ENCODE measurements around the gene GPR78. TPM values are rescaled to one million over a fixed set of nuclear protein-coding genes. Genes with fewer than 3 reads are reported as not detected.

GPR78 gene
- total RNA-seq, 1 donor from 2014 or later: not detected

DNA sequence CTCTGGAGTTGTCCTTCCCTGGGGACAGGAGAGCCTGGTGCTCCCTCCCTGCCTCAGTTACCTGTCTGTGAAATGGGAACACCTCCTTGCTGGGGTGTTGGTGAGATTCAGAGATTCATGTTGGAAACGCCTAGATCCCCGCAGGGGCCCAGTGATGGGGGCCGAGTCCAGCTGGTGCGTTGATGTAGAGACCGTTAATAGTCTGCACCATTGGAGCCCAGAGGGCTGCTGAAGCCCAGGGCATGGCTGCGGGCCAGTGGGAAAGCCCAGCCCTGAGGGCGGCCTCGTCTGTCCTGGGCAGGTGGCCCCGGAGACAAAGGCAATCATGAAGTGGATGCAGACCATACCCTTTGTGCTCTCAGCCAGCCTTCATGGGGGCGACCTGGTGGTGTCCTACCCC lies 26.8 kb downstream of the GPR78 start:
- no peak for ATAC-seq (ENCODE audit: poor library complexity)
- intact Hi-C loops (cut with DNase I): loop anchor here (10.0 kb wide), 1 partner anchor 308 kb away; no protein-coding TSS in a partner anchor
- no peak for DNase-seq

DNA sequence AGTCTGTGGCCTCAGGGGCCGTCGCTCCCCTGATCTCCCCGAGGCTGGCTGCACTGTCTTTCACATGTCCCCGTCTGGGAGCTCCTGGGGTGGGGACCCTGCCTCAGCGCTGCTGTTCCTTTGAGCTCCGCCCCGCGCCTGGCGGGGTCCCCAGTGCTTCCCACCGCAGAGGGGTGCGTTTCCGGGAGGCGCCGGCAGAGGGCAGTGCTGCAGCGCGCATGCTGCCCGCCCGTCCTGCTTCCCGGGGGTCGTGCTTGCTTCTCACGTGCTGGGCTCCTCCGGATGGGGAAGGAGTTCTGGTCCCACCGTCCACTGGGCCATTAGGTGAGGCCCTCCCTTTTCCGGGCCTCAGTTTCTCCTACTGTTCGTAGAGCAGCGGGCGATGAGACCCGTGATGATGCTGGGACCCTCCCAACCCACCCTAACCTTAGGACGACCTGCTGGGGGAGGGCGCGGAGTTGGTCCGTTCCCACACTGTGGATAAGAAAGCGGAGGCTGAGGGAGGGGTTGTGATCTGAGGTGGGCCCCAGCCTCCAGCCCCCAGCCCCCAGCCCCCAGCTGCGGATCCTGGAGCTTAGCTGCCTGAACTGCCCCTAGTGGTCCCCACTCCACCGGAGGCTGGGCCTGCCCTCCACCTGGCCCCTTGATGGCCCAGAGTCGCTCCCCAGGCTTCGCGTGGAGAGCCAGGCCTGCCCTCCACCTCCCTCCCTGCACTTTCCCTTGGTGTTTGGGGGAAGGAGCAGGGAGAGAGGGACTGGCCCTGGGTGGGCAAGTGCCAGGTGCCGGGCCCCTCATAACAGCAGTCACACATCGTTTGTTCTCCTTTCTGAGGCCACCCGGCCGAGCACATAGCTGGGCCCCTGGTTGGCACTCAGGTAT lies 27.6 kb downstream of the GPR78 start:
- ATAC-seq (ENCODE audit: poor library complexity) (peak; percentile 59), DNase-seq (no peak)
- intact Hi-C loops (cut with DNase I): loop anchor here (10.0 kb wide), 1 partner anchor 307 kb away; no protein-coding TSS in a partner anchor

DNA sequence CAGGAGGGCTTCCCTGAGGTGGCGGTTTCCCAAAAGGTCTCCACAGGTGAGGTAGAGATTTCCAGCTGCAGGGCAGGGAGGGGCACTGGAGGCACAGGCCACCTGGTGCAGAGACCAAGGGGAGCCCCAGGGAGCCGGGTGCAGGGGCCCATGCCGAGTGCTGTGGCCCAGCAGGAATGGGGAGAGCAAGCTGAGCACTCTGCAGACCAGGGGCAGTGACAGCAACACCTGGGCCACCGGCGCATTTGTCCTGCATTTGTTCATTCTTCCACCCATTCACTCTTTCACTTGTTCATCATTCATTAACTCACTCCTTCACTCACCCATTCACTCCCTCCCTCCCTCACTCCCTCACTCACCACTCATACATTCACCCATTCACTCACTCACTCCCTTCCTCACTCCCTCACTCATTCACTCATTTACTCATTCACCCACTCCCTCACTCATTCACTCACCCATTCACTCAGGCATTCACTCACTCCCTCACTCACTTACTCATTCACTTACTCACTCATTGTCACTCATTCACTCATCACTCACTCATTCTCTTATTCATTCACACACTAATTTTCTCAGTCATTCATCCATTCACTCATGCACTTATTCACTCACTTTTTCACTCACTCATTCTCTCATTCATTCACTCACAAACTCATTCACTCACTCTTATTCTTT lies 28.7 kb downstream of the GPR78 start:
- DNase-seq (no peak), ATAC-seq (ENCODE audit: poor library complexity) (no peak)
- intact Hi-C loops (cut with DNase I): loop anchor here (10.0 kb wide), 1 partner anchor 306 kb away; no protein-coding TSS in a partner anchor

DNA sequence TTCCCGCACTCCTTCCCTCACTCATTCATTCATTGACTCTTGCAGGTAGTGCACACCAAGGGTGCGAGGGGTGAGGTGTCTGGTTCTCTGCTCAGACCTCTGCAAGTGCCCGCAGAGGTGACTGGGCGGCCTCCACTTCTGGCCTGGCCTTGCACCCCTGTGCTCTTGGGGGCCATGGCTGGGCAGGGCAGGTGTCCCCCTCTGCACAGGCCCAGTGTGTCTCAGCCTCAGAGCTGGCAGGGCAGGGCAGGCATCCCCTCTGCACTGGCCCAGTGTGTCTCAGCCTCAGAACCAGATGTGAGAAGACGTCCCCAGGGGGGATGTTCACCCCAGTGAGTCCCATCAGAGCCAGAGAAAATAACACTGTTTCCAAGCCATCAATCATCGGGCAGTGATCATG lies 29.2 kb downstream of the GPR78 start:
- intact Hi-C loops (cut with DNase I): loop anchor here (10.0 kb wide), 1 partner anchor 305 kb away; no protein-coding TSS in a partner anchor
- ATAC-seq (ENCODE audit: poor library complexity): no peak
- no peak for DNase-seq

DNA sequence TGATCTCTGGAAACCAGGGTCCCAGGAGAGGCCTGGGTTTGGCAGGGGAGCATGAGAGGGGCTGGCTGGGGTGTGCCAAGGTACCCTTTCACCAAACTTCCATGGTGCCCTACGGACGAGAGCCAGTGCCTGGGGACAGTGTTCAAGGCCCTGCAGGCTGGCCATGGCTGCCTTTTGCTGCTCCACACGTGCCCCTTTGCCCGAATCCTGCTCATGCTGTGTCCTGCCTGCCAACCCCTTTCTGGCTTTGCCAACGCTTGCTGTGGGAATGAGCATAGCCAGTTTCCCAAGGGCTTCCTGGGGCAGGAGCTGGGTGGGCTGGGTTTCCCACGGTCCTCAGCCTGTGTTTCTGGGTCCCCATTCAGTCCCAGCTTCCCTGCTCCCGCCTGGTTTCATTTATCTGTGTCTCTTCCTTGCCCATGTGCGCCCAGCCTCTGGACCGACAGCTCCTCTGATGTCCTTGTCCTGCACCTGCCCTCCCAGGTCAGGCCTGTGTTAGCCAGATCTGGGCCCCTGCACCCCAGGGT lies 29.7 kb downstream of the GPR78 start:
- intact Hi-C loops (cut with DNase I): loop anchor here (10.0 kb wide), 1 partner anchor 305 kb away; no protein-coding TSS in a partner anchor
- DNase-seq (no peak), ATAC-seq (ENCODE audit: poor library complexity) (no peak)

DNA sequence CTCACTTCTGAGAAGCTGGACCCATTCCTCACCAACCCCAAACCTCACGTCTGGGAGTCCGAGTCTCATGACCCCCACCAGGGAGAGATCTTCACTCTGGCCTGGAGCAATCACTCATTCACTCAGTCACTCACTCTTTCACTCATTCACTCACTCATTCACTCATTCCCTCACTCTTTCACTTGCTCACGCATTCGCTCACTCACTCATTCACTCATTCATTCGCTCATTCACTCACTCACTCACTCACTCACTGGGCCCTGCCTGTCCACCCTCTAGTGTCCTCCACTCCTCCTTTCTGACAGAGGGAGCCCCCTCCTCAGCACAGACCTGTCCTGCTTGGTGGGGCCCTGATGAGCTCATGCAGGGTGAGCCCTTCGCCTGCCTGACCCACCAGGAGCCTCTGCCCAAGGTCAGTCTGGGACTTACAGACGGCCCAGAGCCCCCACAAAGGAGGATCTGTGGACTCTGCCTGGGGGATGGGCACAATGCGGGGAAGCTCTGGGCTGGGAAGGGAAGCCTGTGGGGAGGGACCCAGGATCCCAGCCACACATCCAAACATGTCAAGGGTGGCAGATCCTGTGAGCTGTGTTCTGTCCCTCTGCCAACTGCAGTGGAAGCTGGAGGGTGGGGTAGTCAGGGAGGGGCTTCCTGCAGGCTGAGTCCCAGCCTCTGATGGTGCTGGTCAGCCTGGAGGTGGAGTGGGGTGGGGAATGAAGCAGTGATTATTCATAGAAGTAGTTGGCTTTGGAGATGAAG lies 30.8 kb downstream of the GPR78 start:
- no peak for DNase-seq
- ATAC-seq (ENCODE audit: poor library complexity): peak; percentile 25
- intact Hi-C loops (cut with DNase I): no loop called here

DNA sequence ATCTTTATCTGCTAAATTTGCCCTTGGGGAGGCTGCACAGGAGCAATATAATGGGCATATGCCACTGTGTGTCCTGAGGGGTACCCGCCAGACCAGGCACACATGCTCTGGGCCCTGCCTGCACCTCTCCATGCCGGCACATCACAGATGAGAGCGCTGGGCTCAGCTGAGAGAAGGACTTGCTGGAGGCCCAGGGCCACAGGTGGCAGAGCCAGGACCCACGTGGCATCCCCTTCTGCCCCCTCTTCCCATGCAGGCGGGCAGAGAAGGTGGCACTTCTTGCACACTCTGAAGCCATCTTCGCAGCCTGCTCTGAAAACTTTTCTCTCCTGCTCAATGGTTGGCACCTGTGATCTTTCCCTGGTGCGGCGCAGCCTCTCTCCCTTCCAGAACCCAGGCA lies 32.5 kb downstream of the GPR78 start:
- peak; percentile 27 for DNase-seq
- intact Hi-C loops (cut with DNase I): no loop called here
- ATAC-seq (ENCODE audit: poor library complexity): no peak

DNA sequence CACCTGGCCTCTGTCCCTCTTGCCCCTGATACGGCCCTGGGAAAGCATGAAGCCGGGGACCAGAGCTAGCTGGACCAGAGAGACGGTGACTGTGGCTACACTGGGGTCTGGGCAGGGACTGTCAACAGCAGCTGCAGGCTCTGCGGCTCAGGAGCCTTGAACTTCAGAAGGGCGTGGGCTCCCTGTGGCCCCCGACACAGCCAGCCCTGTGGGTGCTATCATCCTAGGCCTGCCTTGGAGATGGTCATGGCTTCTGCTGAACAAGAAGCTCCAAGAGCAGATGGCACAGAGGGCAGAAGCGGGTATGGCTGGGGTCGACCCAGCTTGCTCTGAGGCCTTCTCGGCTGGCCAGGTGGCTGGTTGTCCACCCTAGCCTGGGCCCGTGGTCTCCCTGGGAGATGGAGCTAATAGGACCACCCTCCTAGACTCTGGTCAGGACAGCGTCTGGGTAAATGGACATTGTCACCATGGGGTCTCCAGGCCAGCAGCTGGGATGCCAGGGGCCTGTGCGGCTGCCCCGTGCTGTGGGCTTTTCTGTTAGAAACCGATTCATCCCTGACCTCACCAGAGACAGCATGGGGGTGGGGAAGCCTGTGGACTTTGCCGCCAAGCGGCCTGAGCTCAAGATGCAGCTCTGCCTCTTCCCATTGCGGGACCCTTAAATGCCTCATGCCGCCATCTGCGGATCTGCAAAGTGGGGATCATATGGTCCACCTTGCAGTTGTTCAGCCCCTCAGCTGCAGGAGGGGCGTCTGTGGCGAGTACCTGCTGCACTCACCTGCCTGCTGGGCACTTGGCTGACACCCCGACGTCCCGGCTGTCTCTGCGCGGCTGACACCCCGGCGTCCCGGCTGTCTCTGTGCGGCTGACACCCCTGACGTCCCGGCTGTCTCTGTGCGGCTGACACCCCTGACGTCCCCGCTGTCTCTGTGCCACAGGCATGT lies 33.5 kb downstream of the GPR78 start:
- peak; percentile 29 for DNase-seq
- ATAC-seq (ENCODE audit: poor library complexity): no peak
- intact Hi-C loops (cut with DNase I): no loop called here

DNA sequence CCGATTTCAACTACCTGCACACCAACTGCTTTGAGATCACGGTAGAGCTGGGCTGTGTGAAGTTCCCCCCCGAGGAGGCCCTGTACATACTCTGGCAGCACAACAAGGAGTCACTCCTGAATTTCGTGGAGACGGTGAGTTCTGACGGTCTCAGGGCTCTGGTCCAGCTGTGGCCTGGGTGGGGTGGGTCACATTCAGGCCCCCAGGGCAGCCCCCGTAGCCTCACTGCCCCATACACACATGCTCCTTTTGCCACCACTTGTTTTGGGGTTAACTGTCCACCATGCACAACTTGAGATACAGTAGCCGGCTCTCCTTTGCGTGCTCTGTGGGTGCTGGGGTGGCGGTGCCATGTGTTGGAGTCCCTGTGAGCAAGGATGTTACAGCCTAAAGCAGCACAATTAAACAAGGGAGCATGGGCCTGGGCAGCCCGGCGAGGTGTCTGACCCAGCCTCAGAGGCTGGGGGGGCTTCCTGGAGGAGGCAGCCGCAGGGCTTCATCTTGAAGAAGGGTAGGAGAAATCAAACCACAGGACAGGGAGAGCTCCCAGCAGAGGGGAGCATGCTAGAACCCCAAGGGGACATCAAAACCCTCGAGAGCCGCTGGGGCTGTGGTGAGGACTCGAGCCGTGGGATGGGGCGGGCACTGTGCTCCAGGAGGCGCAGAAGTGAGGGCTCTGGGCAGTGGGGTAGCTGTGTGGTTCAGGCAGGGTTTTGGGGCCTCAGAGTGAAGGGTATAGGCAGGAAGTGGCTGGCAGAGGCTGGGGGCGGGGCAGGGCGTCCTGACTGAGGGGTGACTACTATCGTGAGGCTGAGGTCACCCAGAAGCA lies 34.4 kb downstream of the GPR78 start:
- DNase-seq (peak; percentile 37), ATAC-seq (ENCODE audit: poor library complexity) (no peak)
- intact Hi-C loops (cut with DNase I): no loop called here

DNA sequence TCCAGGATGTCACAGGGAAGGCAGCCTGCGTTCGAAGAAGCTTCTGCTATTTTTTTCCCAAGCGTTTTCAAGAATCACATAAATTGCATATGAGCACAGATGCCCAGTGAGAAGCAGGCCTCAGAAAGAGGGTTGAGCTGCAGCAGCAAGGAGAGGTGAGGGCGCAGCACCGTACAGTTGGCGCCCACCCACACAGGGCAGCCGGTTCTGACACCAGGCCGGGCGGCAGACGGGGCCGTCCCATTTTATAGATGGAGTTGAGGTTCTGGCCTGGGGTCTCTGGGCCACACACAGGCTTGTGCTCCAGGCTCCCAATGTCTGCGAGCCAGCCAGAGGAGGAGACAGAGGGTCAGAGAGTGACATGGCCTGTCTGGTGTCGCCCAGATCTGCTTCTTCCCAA lies 35.2 kb downstream of the GPR78 start:
- intact Hi-C loops (cut with DNase I): no loop called here
- DNase-seq (peak; percentile 8), ATAC-seq (ENCODE audit: poor library complexity) (no peak)

DNA sequence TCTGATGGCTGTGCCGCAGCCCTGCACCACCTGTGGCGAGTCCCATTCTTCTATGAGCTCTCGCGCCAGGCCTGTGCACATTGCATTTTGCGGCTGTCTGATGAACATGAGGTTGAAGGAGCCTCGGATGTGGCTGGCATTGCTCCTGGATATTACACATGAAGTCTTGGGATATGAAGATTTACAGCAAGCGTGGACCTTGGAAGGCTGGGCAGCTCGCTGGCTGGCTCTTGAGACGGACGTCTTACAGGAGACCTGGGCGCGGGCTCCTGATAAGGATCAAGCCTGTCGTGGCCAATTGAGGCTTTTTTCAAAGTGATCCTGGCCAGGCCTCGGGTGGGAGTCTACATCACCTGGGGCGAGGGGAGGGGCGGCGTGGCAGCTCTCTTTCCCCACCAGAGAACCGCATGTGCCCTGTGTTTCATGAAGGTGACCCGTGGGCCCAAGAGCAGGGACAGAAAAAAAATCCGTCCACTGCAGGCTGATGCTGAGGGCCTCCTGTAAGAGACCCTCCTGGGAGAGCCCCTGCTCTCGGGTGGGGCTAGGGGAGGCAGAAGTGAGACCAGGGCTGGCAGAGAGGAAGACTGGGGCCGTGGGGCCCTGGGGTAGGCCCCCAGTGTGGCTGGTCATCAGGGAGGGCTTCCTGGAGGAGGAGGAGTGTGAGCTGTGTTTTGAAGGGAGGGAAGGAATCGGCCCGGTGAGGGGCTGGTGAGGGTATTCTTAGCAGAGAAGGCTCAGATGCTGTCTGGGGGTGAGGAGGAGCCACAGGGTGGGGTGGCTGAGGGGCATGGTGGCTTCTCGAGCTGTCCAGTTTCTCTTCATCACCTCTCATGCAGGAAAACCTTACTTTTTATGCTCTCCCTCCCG lies 36.0 kb downstream of the GPR78 start:
- intact Hi-C loops (cut with DNase I): no loop called here

DNA sequence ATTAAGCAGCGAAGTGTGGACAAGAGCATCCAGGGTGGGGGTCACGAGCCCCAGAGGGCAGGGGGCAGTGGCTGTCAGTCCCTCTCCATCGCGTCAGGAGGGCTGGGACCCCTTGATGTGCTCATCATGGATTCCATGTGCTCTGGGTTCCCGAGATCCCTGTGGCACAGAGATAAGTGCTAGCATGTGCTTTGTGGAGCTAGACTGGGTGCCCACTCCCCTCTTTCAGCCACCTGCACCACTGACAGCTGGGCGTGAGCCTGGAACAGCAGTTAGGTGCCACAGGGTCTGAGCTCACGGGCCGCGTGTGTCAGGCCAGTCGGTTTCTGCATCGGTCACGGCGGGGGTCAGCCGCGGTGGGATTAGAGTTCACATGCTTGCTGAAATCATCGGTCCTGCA lies 36.6 kb downstream of the GPR78 start:
- ATAC-seq (ENCODE audit: poor library complexity): no peak
- DNase-seq: peak; percentile 17
- intact Hi-C loops (cut with DNase I): no loop called here

More for the DNA sequence above, 36.0 kb downstream of the GPR78 start:
- DNase-seq (peak; percentile 40), ATAC-seq (ENCODE audit: poor library complexity) (no peak)

DNA sequence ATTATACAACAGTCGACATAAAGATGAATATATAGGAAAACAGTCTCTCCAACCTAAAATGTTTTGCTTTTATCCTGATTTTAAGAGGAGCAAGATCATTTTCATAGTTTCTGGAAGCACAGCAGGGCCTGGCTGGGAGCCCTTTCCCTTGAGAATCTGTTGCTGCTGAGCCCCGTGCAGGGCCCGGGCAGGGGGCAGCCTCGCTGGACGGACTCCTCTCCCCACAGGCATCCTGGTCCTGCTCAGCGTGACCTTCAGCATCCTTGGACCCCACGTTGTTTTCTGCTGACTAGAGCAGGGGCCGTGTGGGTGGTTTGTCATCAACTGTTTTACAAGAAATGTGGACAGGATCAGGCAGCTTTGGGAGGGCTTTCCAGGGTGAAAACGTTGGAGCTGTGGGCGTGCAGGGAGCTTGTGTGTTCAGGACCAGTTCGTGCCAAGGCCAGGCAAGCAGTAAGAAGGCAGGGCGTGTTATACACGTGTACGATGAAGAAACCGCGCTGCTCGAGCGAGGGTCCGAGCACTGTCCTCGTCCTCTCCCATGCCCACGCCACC lies 37.4 kb downstream of the GPR78 start:
- DNase-seq (peak; percentile 11), ATAC-seq (ENCODE audit: poor library complexity) (no peak)
- intact Hi-C loops (cut with DNase I): no loop called here

DNA sequence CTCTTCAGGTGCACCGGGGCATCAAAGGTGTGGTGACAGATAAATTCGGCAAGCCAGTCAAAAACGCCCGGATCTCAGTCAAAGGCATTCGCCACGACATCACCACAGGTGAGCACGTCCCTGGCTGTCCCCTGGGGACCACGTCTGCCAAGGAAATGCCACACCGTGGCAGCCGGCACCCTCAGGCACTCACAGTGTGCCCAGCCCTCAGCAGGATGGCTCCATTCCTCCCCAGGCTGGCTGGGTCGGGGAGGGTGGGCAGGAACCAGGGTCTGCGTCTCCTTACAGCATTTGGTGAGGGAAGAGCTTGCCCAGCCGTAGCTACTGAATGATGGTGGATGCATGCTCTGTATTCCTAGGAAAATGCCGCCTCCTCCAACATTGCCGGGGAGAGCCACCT lies 38.2 kb downstream of the GPR78 start:
- peak; percentile 20 for DNase-seq
- intact Hi-C loops (cut with DNase I): no loop called here
- ATAC-seq (ENCODE audit: poor library complexity): no peak

DNA sequence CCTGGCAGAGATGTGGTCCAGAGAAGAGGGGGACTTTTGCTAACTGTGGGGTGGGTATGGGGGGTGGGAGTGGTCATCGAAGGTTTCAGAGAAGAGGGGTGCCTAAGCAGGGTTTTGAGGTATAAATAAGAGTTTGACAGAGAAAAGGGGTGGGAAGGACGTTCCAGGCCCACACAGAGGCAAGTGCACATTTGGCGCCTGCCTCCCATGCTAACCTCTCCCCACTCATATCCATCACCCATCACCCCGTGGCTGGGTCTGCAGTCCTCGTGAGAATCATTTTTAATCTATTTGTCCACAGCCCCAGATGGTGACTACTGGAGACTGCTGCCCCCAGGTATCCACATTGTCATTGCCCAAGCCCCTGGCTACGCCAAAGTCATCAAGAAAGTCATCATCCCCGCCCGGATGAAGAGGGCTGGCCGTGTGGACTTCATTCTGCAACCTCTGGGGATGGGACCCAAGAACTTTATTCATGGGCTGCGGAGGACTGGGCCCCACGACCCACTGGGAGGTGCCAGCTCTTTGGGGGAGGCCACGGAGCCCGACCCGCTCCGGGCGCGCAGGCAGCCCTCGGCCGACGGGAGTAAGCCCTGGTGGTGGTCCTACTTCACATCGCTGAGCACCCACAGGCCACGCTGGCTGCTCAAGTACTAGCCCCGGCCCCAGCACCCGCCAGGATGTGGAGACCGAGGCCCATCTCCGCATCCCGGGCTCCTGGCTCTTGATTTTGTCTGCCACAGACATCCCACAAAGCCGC lies 38.9 kb downstream of the GPR78 start:
- intact Hi-C loops (cut with DNase I): no loop called here
- peak; percentile 29 for DNase-seq
- ATAC-seq (ENCODE audit: poor library complexity): no peak
